Ecto neural progenitor cell (in vitro differentiated cells): ENCODE results near the gene TMEM255B.
"Not testable (repeated sequence)": the region's sequence is repeated elsewhere in the genome, so short reads cannot be mapped to it uniquely, and the experiment has no call there.

Experiments
- DNase-seq: peaks from one replicate; pipeline ENCODE4 v3.0.0-alpha.2; 2018; ENCODE audit warnings: low spot score

TMEM255B gene

GRCh38 chr13:113817860-113818691, 59.0 kb downstream of the TMEM255B start:
- DNase-seq, result no peak

- no peak for DNase-seq
Observed at GRCh38 chr13:113818700-113819295, 59.8 kb downstream of the TMEM255B start.

GRCh38 chr13:113819341-113819730, 60.3 kb downstream of the TMEM255B start:
- no peak for DNase-seq

- DNase-seq, result no peak
Observed at GRCh38 chr13:113819731-113820715, 61.0 kb downstream of the TMEM255B start.

- DNase-seq, result no peak
Observed at GRCh38 chr13:113820813-113821651, 62.0 kb downstream of the TMEM255B start.

GRCh38 chr13:113821847-113822246, 62.8 kb downstream of the TMEM255B start:
- no peak for DNase-seq

- DNase-seq, result no peak
Observed at GRCh38 chr13:113822266-113822665, 63.2 kb downstream of the TMEM255B start.

GRCh38 chr13:113822956-113823744, 64.1 kb downstream of the TMEM255B start:
- no peak for DNase-seq

GRCh38 chr13:113823771-113824170, 64.7 kb downstream of the TMEM255B start:
- DNase-seq, result no peak

GRCh38 chr13:113825841-113826240, 66.8 kb downstream of the TMEM255B start:
- no peak for DNase-seq

- not testable (repeated sequence) for DNase-seq
Observed at GRCh38 chr13:113826446-113826845, 67.4 kb downstream of the TMEM255B start.

- DNase-seq, result no peak
Observed at GRCh38 chr13:113827021-113827420, 68.0 kb downstream of the TMEM255B start.

GRCh38 chr13:113828282-113828825, 69.3 kb downstream of the TMEM255B start:
- DNase-seq, result no peak

- not testable (repeated sequence) for DNase-seq
Observed at GRCh38 chr13:113830426-113830950, 71.5 kb downstream of the TMEM255B start.

- no peak for DNase-seq
Observed at GRCh38 chr13:113831061-113831460, 72.0 kb downstream of the TMEM255B start.

- DNase-seq, result no peak
Observed at GRCh38 chr13:113832205-113832604, 73.2 kb downstream of the TMEM255B start.

GRCh38 chr13:113832631-113833030, 73.6 kb downstream of the TMEM255B start:
- no peak for DNase-seq

- DNase-seq, result no peak
Observed at GRCh38 chr13:113833111-113833830, 74.2 kb downstream of the TMEM255B start.

- DNase-seq, result not testable (repeated sequence)
Observed at GRCh38 chr13:113834006-113834405, 75.0 kb downstream of the TMEM255B start.
